Measurements from ENCODE around the gene PCBP4. TPM values are rescaled to one million over a fixed set of nuclear protein-coding genes. Genes with fewer than 3 reads are reported as not detected.
A peak's percentile ranks its signal among the peaks of the same experiment; 100 is the strongest.

Gene PCBP4
- total RNA-seq, 2 experiments from 2014 or later, result 12.7 to 16.1 TPM

DNA sequence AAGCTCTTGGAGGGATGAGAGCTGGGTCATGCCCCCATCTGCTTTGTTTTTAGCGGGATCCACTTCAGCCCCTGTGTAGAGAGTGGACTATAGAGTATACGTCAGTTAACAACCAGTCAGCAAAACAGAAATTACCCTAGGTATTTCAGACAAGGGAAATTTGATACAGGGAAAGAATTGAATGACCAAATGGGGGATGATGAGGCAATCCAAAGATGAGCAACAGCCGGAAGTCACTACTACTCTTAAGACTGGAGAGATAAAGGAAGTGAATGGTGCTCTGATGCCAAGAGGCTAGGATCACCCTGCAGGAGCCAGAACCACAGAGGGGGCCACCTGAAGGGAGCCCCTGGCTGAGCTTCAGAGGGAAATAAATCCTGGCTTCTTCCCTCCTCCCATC lies 13.8 kb downstream of the PCBP4 start:
- ATAC-seq (no peak), DNase-seq (no peak)
- POLR2A ChIA-PET, result no interaction called here
- Mint-ChIP-seq H3K27me3 (ENCODE audit: low read depth) (peaks cover 41% of the 10 kb centered on the region), H3K4me3 (no peak overlapping the region), H3K4me1 (ENCODE audit: low read depth) (peaks cover 13% of the 10 kb centered on the region), H3K36me3 (ENCODE audit: low read depth) (no peaks in the 10 kb centered on the region), H3K9me3 (ENCODE audit: insufficient read depth) (no peaks in the 10 kb centered on the region), H3K27ac (no peak overlapping the region)
- CTCF ChIA-PET, result interaction anchor here (0.6 to 2.0 kb wide), 6 partner anchors 11 to 1221 kb away, joined by 3 to 7 read pairs (median 4); partner anchors contain the start of genes ABHD14B and RRP9

DNA sequence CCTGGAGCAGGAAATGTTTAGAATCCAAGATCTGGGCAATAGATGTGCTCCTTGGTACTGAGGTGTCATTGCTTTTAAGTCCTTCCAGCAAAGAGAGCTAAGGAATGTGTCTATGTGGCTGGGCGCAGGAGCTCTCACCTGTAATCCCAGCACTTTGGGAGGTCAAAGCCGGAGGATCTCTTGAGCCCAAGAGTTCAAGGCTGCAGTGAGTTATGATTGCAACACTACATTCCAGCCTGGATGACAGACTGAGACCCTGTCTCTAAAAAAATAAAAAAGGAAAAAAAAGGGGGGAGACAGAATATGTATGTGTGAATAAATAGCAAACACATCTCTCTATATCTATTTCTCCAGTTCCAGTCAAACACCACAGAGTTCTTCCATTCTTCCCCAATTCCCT lies 16.4 kb downstream of the PCBP4 start:
- peaks cover 28% of the 10 kb centered on the region for H3K27me3 Mint-ChIP-seq (ENCODE audit: low read depth)
- DNase-seq, result no peak
- peaks cover 2% of the 10 kb centered on the region for H3K4me1 Mint-ChIP-seq (ENCODE audit: low read depth)
- no peak overlapping the region for H3K4me3 Mint-ChIP-seq
- no peak overlapping the region for H3K27ac Mint-ChIP-seq
- ATAC-seq, result no peak
- ChIA-PET POLR2A (interaction anchor here (0.6 kb wide), 1 partner anchor 94 kb away, joined by 3 read pairs; no protein-coding TSS in a partner anchor), CTCF (interaction anchor here (0.6 to 2.2 kb wide), 4 partner anchors 8 to 181 kb away, joined by 3 to 6 read pairs (median 4); partner anchors contain the start of genes ABHD14A, ABHD14B and RRP9)
- no peaks in the 10 kb centered on the region for H3K9me3 Mint-ChIP-seq (ENCODE audit: insufficient read depth)
- no peaks in the 10 kb centered on the region for H3K36me3 Mint-ChIP-seq (ENCODE audit: low read depth)

DNA sequence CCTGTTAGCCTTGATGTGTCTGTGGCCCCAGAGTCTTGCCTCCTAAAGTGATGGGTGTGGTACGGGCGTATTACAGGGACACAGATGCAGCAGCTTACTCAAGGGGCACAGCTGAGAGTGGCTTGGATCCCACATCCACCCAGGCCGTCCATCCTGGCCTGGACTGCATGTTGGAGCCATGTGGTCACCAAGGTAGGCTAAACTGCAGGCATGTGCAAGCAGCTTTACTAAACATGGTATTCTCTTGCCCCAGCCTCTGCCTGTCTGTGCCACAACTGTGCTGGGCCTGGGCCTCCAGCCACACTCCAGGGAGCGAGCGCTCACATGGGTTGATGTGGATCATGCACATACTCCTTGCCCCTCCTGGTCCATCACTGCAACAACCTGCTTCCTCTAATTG lies 18.1 kb downstream of the PCBP4 start:
- Mint-ChIP-seq H3K36me3 (ENCODE audit: low read depth) (no peaks in the 10 kb centered on the region), H3K4me1 (ENCODE audit: low read depth) (peaks cover 2% of the 10 kb centered on the region), H3K4me3 (no peak overlapping the region), H3K9me3 (ENCODE audit: insufficient read depth) (no peaks in the 10 kb centered on the region), H3K27me3 (ENCODE audit: low read depth) (peaks cover 15% of the 10 kb centered on the region), H3K27ac (no peak overlapping the region)
- CTCF ChIA-PET, result no interaction called here
- no peak for DNase-seq
- POLR2A ChIA-PET, result no interaction called here
- no peak for ATAC-seq

DNA sequence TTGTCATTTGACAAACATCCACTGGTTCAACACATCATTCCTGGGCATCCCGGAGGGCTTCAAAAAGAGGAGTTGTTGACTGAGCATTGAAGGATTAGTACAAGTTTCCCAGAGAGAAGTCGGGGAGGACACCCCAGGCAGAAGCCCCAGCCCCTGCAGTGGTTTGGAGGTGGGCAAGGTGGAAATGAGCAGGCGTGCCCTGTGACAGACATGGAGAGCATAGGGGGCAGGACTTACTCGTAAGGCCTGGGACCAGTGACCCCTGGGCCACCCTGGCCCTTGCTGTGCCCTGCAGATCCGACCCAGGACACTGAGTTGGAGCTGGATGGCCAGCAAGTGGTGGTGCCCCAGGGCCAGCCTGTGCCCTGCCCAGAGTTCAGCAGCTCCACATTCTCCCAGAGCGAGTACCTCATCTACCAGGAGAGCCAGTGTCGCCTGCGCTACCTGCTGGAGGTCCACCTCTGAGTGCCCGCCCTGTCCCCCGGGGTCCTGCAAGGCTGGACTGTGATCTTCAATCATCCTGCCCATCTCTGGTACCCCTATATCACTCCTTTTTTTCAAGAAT lies 19.2 kb downstream of the PCBP4 start:
- POLR2A ChIA-PET, result no interaction called here
- H3K9me3 Mint-ChIP-seq (ENCODE audit: insufficient read depth), result no peaks in the 10 kb centered on the region
- peaks cover 4% of the 10 kb centered on the region for H3K27me3 Mint-ChIP-seq (ENCODE audit: low read depth)
- H3K36me3 Mint-ChIP-seq (ENCODE audit: low read depth), result no peaks in the 10 kb centered on the region
- no peak for ATAC-seq
- CTCF ChIA-PET, result no interaction called here
- no peak overlapping the region for H3K27ac Mint-ChIP-seq
- DNase-seq, result no peak
- peaks cover 7% of the 10 kb centered on the region for H3K4me1 Mint-ChIP-seq (ENCODE audit: low read depth)
- H3K4me3 Mint-ChIP-seq, result no peak overlapping the region

DNA sequence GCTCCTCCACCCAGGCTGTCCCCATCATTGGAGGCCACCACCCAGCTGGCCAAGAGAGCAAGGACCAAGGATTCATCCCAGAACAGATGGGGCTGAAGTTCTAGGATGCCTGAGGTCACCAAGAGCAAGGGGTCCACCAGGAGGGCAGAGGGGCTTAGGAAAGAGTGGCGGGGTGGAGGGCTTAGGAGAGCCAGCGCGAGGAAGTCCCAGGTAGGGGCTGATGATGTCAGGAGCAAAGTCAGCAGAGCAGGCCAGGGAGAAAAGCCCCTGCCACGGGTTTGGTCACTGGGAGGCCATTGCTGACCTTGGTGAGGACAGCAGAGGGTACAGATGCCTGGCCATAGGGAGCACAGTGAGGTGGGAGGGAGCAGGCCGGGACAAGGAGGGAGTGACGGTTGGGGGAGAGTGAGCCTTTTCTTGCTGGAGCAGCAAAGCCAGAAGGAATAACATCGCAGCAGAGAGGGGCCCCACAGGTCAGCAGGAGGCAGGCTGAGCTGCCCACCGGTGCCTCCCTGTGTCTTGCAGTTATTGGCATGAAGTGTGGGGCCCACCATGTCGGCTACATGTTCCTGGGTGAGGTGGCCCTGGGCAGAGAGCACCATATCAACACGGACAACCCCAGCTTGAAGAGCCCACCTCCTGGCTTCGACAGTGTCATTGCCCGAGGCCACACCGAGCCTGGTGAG lies 19.9 kb downstream of the PCBP4 start:
- H3K4me1 Mint-ChIP-seq (ENCODE audit: low read depth), result peaks cover 14% of the 10 kb centered on the region
- H3K27ac Mint-ChIP-seq, result no peak overlapping the region
- H3K36me3 Mint-ChIP-seq (ENCODE audit: low read depth), result no peaks in the 10 kb centered on the region
- H3K9me3 Mint-ChIP-seq (ENCODE audit: insufficient read depth), result no peaks in the 10 kb centered on the region
- CTCF ChIA-PET, result no interaction called here
- peaks cover 3% of the 10 kb centered on the region for H3K27me3 Mint-ChIP-seq (ENCODE audit: low read depth)
- ATAC-seq, result no peak
- POLR2A ChIA-PET, result interaction anchor here (0.8 kb wide), 1 partner anchor 28 kb away, joined by 3 read pairs; the partner anchor contains the start of gene ABHD14A
- no peak for DNase-seq
- no peak overlapping the region for H3K4me3 Mint-ChIP-seq

DNA sequence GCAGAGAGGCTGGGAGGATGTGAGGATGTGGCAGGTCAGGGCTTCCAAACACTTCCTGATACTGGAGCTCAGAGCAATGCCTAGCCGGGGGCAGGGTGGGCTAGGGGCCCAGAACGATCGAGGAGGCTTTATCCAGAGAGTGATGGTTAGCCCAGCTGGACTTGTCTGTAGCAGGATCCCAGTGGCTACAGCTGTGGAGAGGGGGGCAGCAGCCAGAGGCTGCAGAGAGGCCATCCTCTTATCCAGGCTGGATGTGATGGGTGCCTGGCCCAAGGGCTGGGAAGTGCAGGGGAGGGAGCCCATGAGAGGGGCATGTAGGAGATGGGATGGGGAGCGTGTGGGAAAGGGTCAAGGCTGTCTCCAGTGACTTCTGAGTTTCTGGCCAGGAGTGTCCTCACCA lies 20.5 kb downstream of the PCBP4 start:
- Mint-ChIP-seq H3K27ac (no peak overlapping the region), H3K4me1 (ENCODE audit: low read depth) (peaks cover 16% of the 10 kb centered on the region), H3K27me3 (ENCODE audit: low read depth) (no peaks in the 10 kb centered on the region), H3K4me3 (no peak overlapping the region), H3K9me3 (ENCODE audit: insufficient read depth) (no peaks in the 10 kb centered on the region), H3K36me3 (ENCODE audit: low read depth) (no peaks in the 10 kb centered on the region)
- CTCF ChIA-PET, result no interaction called here
- ATAC-seq, result no peak
- POLR2A ChIA-PET, result interaction anchor here (0.8 kb wide), 1 partner anchor 28 kb away, joined by 3 read pairs; the partner anchor contains the start of gene ABHD14A
- DNase-seq, result no peak

DNA sequence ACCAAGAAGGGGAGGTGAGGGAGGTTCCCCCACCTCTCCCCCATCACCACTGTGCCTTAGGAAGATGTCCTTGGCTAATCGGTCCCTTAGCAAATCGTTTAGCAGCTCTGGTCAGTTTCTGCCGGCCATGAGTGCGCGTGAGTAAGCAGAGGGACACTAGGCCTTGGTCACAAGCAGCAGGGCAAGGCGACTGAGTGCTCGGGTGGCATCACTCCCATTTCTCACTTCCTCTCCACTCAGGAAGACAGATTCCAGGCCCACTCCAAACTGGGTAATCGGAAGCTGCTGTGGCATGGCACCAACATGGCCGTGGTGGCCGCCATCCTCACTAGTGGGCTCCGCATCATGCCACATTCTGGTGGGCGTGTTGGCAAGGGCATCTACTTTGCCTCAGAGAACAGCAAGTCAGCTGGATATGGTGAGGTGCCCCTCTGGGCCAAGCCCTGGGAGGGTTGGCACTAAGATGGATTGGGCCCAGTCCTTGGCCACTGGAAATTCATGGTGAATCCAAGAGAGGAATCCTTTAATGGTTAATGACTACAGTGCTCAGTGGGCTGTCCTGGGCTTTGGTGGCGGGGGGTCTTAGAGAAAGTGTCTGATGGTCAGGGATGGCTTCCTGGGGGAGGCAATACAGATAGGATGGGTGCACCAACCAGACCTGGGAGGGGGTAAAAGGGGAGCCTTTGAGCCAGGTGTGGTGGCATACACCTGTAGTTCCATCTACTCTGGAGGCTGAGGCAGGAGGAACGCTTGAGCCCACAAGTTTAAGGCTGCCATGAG lies 21.1 kb downstream of the PCBP4 start:
- H3K9me3 Mint-ChIP-seq (ENCODE audit: insufficient read depth), result no peaks in the 10 kb centered on the region
- no peak for ATAC-seq
- no peak overlapping the region for H3K27ac Mint-ChIP-seq
- CTCF ChIA-PET, result interaction anchor here (5.5 kb wide), 1 partner anchor 28 kb away, joined by 54 read pairs; the partner anchor contains the start of genes ABHD14A and ABHD14B
- H3K4me1 Mint-ChIP-seq (ENCODE audit: low read depth), result peaks cover 19% of the 10 kb centered on the region
- H3K27me3 Mint-ChIP-seq (ENCODE audit: low read depth), result no peaks in the 10 kb centered on the region
- POLR2A ChIA-PET, result interaction anchor here (0.8 kb wide), 1 partner anchor 29 kb away, joined by 3 read pairs; the partner anchor contains the start of gene ABHD14A
- no peak overlapping the region for H3K4me3 Mint-ChIP-seq
- no peaks in the 10 kb centered on the region for H3K36me3 Mint-ChIP-seq (ENCODE audit: low read depth)
- DNase-seq, result no peak

DNA sequence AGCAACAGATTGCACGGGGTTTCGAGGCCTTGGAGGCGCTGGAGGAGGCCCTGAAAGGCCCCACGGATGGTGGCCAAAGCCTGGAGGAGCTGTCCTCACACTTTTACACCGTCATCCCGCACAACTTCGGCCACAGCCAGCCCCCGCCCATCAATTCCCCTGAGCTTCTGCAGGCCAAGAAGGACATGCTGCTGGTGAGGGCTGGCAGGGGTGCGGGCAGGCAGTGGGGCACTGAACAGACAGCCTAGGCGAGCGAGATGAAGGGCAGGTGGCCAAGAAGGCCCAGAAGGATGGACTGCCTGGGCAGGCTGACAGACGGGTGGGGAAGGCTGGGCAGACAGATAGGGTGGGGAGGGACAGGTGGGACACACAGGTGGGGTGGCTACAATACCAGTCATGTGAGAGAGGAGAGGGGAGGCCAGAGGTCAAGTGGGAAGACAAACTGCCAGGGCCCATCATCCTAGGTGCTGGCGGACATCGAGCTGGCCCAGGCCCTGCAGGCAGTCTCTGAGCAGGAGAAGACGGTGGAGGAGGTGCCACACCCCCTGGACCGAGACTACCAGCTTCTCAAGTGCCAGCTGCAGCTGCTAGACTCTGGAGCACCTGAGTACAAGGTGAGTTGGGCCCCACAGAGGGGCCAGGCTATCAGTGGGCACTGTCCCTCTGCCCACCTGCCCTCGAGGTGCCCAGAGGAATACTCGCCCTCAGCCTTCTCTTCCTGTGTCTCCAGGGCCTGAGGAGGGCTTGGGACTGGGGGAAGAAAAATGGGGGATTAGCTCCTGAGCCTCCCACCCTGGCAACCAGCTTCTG lies 22.0 kb downstream of the PCBP4 start:
- peaks cover 6% of the 10 kb centered on the region for H3K36me3 Mint-ChIP-seq (ENCODE audit: low read depth)
- H3K9me3 Mint-ChIP-seq (ENCODE audit: insufficient read depth), result no peaks in the 10 kb centered on the region
- ChIA-PET POLR2A (no interaction called here), CTCF (interaction anchor here (5.5 kb wide), 1 partner anchor 29 kb away, joined by 54 read pairs; the partner anchor contains the start of genes ABHD14A and ABHD14B)
- H3K27ac Mint-ChIP-seq, result no peak overlapping the region
- H3K27me3 Mint-ChIP-seq (ENCODE audit: low read depth), result no peaks in the 10 kb centered on the region
- DNase-seq (no peak), ATAC-seq (no peak)
- H3K4me3 Mint-ChIP-seq, result no peak overlapping the region
- peaks cover 28% of the 10 kb centered on the region for H3K4me1 Mint-ChIP-seq (ENCODE audit: low read depth)

DNA sequence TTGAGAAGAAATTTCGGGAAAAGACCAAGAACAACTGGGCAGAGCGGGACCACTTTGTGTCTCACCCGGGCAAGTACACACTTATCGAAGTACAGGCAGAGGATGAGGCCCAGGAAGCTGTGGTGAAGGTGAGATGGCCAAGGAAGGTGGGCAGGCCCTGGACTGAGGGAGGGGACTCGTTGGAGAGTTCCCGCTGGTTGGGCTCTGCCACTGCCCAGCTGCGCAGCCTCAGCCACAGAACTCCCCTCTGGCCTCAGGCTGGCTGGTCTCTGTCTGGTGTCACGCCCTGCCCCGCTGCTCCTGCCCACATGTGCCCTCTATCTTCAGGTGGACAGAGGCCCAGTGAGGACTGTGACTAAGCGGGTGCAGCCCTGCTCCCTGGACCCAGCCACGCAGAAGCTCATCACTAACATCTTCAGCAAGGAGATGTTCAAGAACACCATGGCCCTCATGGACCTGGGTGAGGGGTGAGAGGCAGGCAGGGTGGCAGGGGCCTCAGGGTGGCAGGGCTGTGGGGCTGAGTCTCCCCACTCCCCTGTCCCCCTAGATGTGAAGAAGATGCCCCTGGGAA lies 22.7 kb downstream of the PCBP4 start:
- Mint-ChIP-seq H3K9me3 (ENCODE audit: insufficient read depth) (no peaks in the 10 kb centered on the region), H3K27me3 (ENCODE audit: low read depth) (no peaks in the 10 kb centered on the region), H3K36me3 (ENCODE audit: low read depth) (peaks cover 6% of the 10 kb centered on the region), H3K27ac (peak overlapping the region; percentile 54), H3K4me1 (ENCODE audit: low read depth) (peaks cover 34% of the 10 kb centered on the region), H3K4me3 (no peak overlapping the region)
- CTCF ChIA-PET, result interaction anchor here (5.5 kb wide), 1 partner anchor 30 kb away, joined by 54 read pairs; the partner anchor contains the start of genes ABHD14A and ABHD14B
- DNase-seq (no peak), ATAC-seq (no peak)
- POLR2A ChIA-PET, result no interaction called here

DNA sequence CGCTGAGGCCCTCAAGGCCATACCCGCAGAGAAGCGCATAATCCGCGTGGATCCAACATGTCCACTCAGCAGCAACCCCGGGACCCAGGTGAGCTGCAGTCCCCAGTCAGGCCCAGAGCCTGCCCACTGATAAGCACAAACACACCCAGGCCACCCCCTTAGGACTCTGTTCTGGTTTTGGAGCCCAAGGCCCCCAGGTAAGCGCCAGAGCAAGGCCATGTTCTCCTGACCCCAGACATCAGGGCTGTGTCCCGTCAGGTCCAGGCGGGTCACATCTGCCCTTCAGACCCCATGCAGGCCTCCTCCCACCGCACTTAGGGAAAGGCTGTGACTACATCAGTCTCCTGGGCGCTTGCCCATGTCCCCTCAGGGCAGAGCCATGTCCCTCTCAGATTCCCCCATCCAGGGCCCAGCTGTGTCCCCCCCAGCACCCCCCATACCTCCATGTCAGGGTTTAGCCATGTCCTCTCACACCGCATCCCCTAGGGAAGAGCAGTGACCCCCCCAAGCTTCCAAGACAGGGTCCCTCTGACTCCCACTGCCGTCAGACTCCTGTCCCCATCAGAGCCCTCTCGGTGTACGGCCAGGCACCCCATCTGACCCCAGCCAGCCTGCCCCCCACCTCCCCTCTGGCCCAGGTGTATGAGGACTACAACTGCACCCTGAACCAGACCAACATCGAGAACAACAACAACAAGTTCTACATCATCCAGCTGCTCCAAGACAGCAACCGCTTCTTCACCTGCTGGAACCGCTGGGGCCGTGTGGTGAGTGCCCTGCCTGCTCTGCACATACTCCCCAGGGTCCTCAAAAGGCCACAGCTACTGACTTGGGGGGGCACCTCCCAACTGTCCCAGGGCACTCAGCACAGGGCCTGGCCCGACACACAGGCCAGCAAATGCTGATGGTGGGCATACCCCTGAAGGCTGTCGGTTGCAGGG lies 23.5 kb downstream of the PCBP4 start:
- ChIA-PET CTCF (interaction anchor here (1.0 to 5.5 kb wide), 11 partner anchors 9 to 179 kb away, joined by 3 to 54 read pairs (median 5); partner anchors contain the start of genes ABHD14A, ABHD14B, DUSP7 and GPR62), POLR2A (interaction anchor here (0.8 to 1.3 kb wide), 6 partner anchors 30 to 558 kb away, joined by 3 to 6 read pairs (median 4); partner anchors contain the start of genes ABHD14A, ABHD14B, MANF and RPL29)
- Mint-ChIP-seq H3K4me1 (ENCODE audit: low read depth) (peaks cover 39% of the 10 kb centered on the region), H3K27me3 (ENCODE audit: low read depth) (no peaks in the 10 kb centered on the region), H3K4me3 (peak overlapping the region; percentile 81), H3K27ac (peak overlapping the region; percentile 54), H3K36me3 (ENCODE audit: low read depth) (peaks cover 6% of the 10 kb centered on the region), H3K9me3 (ENCODE audit: insufficient read depth) (no peaks in the 10 kb centered on the region)
- no peak for DNase-seq
- no peak for ATAC-seq

All from activated CD8-positive, alpha-beta T cell treated with anti-CD3 and anti-CD28 coated beads, Interleukin-2, amount 10 ng/mL, durations not matched to agents 7 days and 5 days (primary cell).